ENCODE data around the gene KRT31. TPM values are rescaled to one million over a fixed set of nuclear protein-coding genes. Genes with fewer than 3 reads are reported as not detected.

The KRT31 gene
- total RNA-seq, 2 donors from 2014 or later, result not detected

DNA sequence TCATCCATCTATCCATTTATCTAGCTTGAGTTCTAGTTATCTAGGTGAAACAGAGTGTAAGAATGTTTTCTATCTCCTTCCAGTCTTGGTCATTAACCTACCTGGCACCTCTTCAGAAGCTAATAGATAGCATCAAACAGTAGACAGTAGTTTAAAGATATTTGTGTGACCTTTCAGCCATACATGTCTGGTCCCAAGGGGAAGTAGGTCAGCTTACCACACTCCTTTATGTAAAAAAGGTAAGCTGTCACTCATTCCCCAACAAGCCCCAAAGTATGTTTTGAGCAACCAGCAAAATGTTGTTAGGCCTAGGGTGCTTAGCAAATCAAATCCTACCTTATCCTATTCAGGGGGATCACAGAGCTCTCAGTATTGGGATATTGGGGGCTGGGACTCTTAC, 31.3 kb downstream of the KRT31 start:
- Mint-ChIP-seq H3K4me1 (no peaks in the 10 kb centered on the region), H3K27me3 (ENCODE audit: insufficient read depth) (no peaks in the 10 kb centered on the region), H3K36me3 (ENCODE audit: low read depth) (no peaks in the 10 kb centered on the region), H3K27ac (no peak overlapping the region), H3K4me3 (no peak overlapping the region), H3K9me3 (no peaks in the 10 kb centered on the region)
- TF ChIP-seq, protein P1, sequence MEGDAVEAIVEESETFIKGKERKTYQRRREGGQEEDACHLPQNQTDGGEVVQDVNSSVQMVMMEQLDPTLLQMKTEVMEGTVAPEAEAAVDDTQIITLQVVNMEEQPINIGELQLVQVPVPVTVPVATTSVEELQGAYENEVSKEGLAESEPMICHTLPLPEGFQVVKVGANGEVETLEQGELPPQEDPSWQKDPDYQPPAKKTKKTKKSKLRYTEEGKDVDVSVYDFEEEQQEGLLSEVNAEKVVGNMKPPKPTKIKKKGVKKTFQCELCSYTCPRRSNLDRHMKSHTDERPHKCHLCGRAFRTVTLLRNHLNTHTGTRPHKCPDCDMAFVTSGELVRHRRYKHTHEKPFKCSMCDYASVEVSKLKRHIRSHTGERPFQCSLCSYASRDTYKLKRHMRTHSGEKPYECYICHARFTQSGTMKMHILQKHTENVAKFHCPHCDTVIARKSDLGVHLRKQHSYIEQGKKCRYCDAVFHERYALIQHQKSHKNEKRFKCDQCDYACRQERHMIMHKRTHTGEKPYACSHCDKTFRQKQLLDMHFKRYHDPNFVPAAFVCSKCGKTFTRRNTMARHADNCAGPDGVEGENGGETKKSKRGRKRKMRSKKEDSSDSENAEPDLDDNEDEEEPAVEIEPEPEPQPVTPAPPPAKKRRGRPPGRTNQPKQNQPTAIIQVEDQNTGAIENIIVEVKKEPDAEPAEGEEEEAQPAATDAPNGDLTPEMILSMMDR (conservative IDR thresholded peaks at IDR 0.05), result no peak
- Histone ChIP-seq H3K27me3 (ENCODE audit: control insufficient read depth, insufficient read depth, low read length, poor library complexity, severe bottlenecking) (no peaks in the 10 kb centered on the region), H3K9ac (ENCODE audit: extremely low read depth, low read length, poor library complexity, severe bottlenecking) (no peak overlapping the region), H3K4me3 (ENCODE audit: low read length) (no peak overlapping the region), H3K36me3 (ENCODE audit: control insufficient read depth, insufficient read depth, low read length) (no peaks in the 10 kb centered on the region), H3K9me3 (ENCODE audit: control insufficient read depth, low read length) (no peaks in the 10 kb centered on the region), H3K27ac (ENCODE audit: low read depth, low read length) (no peak overlapping the region), H3K4me1 (ENCODE audit: control insufficient read depth, insufficient read depth, low read length) (no peaks in the 10 kb centered on the region)
- DNase-seq, result no peak

DNA sequence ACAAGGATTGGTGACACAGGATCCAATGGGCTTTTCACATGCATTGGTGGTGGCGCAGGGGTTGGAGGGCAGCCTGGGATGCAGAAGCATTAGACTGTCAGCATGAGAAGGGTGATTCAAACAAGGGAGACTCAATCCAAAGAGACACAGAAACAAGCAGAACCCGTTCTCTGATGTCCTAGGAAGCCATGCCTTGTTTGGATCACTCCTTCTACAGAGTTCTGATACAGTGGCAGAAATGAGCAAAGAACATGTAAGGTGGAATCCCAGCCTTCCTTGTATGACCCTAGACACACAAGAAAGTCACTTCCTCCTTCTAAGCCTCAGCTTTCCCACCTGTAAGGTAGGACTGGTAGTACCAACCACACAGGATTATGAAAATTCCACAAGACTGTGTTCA, 33.5 kb downstream of the KRT31 start:
- no peak overlapping the region for H3K27ac Mint-ChIP-seq

DNA sequence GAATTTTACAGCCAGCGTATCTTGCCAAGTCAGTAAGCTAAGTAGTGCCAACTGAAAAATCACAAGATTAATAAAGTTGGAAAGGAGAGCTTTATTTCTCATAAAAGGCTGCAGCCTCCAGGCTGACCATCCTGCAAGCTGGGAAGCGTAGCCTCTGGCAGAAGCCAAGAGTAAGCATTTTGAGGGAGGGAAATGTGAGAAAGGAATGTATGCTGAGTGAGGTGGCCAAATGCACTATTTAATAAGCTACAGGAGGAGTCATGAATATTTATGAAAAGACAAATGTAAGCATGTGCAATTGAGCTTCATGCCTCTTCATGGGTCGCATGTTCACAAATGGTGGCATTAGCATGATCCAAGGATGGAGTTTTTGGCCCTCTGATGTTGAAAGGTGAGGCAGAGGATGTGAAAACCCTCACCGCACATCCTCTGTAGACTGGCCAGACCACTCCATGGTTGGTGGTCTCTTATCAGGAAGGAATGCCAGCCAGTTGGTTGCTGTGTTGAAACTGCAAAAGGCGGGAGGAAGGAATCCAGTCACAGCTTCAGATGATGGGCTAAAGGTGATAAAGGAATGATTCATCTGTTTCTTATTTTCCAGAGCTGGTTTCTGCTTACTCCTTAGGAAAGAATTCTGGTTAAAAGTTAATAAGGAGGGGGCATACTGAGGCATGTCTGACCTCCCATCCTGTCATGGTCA, 37.0 kb downstream of the KRT31 start:
- H3K27ac ChIP-seq (ENCODE audit: low read depth, low read length), result no peak overlapping the region
- no peaks in the 10 kb centered on the region for H3K27me3 ChIP-seq (ENCODE audit: control insufficient read depth, insufficient read depth, low read length, poor library complexity, severe bottlenecking)
- no peaks in the 10 kb centered on the region for H3K27me3 Mint-ChIP-seq (ENCODE audit: insufficient read depth)
- DNase-seq, result peak; percentile 15
- 90 to 97% methylated on average over 4 to 5 of the region's 5 CpGs for WGBS, 2 experiments (ENCODE audit: insufficient coverage in 1 of 2, insufficient read length in 1 of 2)
- no peaks in the 10 kb centered on the region for H3K9me3 ChIP-seq (ENCODE audit: control insufficient read depth, low read length)
- H3K27ac Mint-ChIP-seq, result no peak overlapping the region
- no peaks in the 10 kb centered on the region for H3K36me3 Mint-ChIP-seq (ENCODE audit: low read depth)
- TF ChIP-seq, protein P1 (conservative IDR thresholded peaks at IDR 0.05), result no peak
- H3K9me3 Mint-ChIP-seq, result no peaks in the 10 kb centered on the region
- H3K4me1 ChIP-seq (ENCODE audit: control insufficient read depth, insufficient read depth, low read length), result no peaks in the 10 kb centered on the region
- no peaks in the 10 kb centered on the region for H3K36me3 ChIP-seq (ENCODE audit: control insufficient read depth, insufficient read depth, low read length)
- H3K4me1 Mint-ChIP-seq, result no peaks in the 10 kb centered on the region
- no peak overlapping the region for H3K4me3 Mint-ChIP-seq
- no peak overlapping the region for H3K9ac ChIP-seq (ENCODE audit: extremely low read depth, low read length, poor library complexity, severe bottlenecking)
- no peak overlapping the region for H3K4me3 ChIP-seq (ENCODE audit: low read length)

More for the DNA sequence above, 33.5 kb downstream of the KRT31 start:
- H3K27ac ChIP-seq (ENCODE audit: low read depth, low read length), result no peak overlapping the region
- no peak for DNase-seq
- no peak overlapping the region for H3K9ac ChIP-seq (ENCODE audit: extremely low read depth, low read length, poor library complexity, severe bottlenecking)
- H3K27me3 ChIP-seq (ENCODE audit: control insufficient read depth, insufficient read depth, low read length, poor library complexity, severe bottlenecking), result no peaks in the 10 kb centered on the region
- WGBS, 2 experiments (ENCODE audit: insufficient coverage in 1 of 2, insufficient read length in 1 of 2), result 88 to 92% methylated on average over 2 of the region's 2 CpGs
- H3K36me3 ChIP-seq (ENCODE audit: control insufficient read depth, insufficient read depth, low read length), result no peaks in the 10 kb centered on the region
- no peaks in the 10 kb centered on the region for H3K4me1 ChIP-seq (ENCODE audit: control insufficient read depth, insufficient read depth, low read length)
- TF ChIP-seq, protein P1 (conservative IDR thresholded peaks at IDR 0.05), result no peak
- H3K27me3 Mint-ChIP-seq (ENCODE audit: insufficient read depth), result no peaks in the 10 kb centered on the region
- H3K4me3 Mint-ChIP-seq, result no peak overlapping the region
- no peaks in the 10 kb centered on the region for H3K4me1 Mint-ChIP-seq
- no peaks in the 10 kb centered on the region for H3K9me3 ChIP-seq (ENCODE audit: control insufficient read depth, low read length)
- H3K4me3 ChIP-seq (ENCODE audit: low read length), result no peak overlapping the region
- no peaks in the 10 kb centered on the region for H3K36me3 Mint-ChIP-seq (ENCODE audit: low read depth)
- H3K9me3 Mint-ChIP-seq, result no peaks in the 10 kb centered on the region

Data from endodermal cell (in vitro differentiated cells).